Measurements from ENCODE around the gene GET3.

DNA sequence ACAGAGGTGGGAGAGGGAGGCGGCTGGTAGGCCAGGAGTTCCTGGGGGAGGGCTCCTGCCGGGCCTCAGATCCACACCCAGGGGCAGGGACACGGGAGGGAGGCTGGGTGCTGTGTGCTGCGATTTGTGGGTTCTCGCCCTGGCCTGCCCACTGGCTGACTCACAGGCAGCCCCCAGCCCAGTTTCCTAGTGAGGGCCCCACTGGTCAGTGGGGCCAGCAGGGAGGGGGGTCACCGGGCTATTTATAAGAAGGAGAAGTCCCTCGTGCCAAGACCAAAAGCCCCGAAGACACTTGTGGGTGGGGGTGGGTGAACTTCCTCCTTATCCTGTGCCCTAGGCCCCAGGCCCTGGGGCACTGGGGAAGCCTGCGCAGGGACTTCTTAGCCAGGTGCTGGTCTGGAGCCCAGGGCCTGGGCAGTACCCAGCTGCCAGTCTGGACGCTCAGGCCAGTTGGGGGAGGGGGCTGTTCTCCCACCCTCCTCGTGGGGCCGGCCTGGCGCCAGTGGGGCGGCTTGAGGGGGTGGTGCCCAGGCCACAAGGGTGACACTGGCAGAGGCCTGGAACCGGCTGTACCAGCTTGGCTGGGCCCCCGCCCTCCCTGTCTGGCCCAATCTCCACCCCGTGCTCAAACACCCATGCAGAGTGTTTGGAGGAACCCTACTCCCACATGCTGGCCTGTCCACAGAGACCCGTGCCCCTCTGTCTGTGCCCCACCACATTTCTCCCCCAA, 49.0 kb downstream of the GET3 start:
- TF ChIP-seq EZH2 (IDR thresholded peaks at IDR 0.05; ENCODE audit: borderline replicate concordance, low read length) (no peak), CTCF (conservative IDR thresholded peaks at IDR 0.05 in 1 of 2, IDR thresholded peaks at IDR 0.05 in 1 of 2; ENCODE audit: extremely low read depth in 1 of 2, insufficient read depth in 1 of 2, low read depth in 1 of 2, low read length in 2 of 2) (no peak)
